Bronchial epithelial cell (primary cell): ENCODE measurements around the gene TM9SF4. TPM values are rescaled to one million over a fixed set of nuclear protein-coding genes. Genes with fewer than 3 reads are reported as not detected.

ENCODE experiments used
- DNase-seq: peaks from one replicate; pipeline ENCODE4 v3.0.0-alpha.2; 2010; ENCODE audit warnings: low read depth
- FAIRE-seq: peaks from 2 replicates; lab custom pipeline; 2011; peaks lifted over from hg19 to GRCh38; lab: Jason Lieb, UNC
- H3K27me3 ChIP-seq: 2 replicates; pipeline ENCODE4 v1.5.1; 2011; ENCODE audit warnings: low read length; ENCODE audit not compliant: control insufficient read depth, insufficient read depth
- H3K36me3 ChIP-seq: 2 replicates; pipeline ENCODE4 v1.5.1; 2011; ENCODE audit warnings: low read length; ENCODE audit not compliant: control insufficient read depth, insufficient read depth
- H3K4me3 ChIP-seq: 2 replicates; pipeline ENCODE4 v1.5.1; 2011; ENCODE audit warnings: mild to moderate bottlenecking, low read depth, low read length, control low read depth
- total RNA-seq: library from RNA; depleted of rRNA; stranded (reverse); fragments of >200 nt; gene quantifications from 2 replicates; pipeline ENCODE4 v1.2.1, GENCODE V29; 2014
- TF ChIP-seq, protein P1 (sequence below): IDR thresholded peaks from 2 replicates; pipeline ENCODE4 v1.5.1; 2011; ENCODE audit warnings: mild to moderate bottlenecking, moderate library complexity, low read length, control low read depth, inconsistent platforms; ENCODE audit not compliant: insufficient read depth, severe bottlenecking

Gene TM9SF4
- total RNA-seq, 1 donor from 2014 or later: 19.0 TPM

DNA sequence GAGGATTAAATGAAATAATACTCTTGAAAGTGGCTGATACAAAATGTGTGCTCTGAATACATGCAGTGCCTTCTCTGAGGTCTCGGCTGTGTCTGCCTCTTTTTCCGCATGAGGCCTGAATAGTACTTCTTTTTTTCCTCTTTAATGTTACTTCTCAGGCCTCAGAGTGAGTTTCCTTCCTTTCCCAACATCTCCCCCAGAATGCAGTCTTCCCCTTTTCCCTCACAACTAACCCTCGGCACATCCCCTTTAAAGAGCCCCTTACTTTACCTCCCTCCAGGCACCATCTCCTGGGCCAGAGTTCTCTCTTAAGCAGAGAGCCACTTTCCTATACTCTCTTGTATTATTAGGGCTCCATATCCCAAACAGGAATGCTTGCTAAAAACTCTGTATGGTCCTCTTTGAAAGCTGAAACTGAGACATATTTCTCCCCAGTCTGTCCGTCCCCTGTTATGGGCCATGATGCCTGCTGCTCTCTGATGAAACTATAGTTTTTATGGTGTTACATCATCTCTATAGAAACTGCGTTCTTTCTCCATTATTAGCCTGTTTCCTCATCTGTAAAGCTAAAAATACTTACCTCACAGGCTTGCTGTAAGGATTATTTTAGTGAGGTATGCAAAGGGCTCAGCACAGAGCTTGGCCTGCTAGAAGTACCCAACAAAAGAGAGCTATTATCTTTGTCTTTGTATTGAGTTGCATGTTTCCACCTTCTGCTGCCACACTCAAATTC lies 95.8 kb downstream of the TM9SF4 start:
- FAIRE-seq: no peak
- DNase-seq: peak; percentile 70
- Histone ChIP-seq H3K27me3 (no peaks in the 10 kb centered on the region), H3K4me3 (peak overlapping the region; percentile 90), H3K36me3 (peaks cover 9% of the 10 kb centered on the region)
- TF ChIP-seq, protein P1, sequence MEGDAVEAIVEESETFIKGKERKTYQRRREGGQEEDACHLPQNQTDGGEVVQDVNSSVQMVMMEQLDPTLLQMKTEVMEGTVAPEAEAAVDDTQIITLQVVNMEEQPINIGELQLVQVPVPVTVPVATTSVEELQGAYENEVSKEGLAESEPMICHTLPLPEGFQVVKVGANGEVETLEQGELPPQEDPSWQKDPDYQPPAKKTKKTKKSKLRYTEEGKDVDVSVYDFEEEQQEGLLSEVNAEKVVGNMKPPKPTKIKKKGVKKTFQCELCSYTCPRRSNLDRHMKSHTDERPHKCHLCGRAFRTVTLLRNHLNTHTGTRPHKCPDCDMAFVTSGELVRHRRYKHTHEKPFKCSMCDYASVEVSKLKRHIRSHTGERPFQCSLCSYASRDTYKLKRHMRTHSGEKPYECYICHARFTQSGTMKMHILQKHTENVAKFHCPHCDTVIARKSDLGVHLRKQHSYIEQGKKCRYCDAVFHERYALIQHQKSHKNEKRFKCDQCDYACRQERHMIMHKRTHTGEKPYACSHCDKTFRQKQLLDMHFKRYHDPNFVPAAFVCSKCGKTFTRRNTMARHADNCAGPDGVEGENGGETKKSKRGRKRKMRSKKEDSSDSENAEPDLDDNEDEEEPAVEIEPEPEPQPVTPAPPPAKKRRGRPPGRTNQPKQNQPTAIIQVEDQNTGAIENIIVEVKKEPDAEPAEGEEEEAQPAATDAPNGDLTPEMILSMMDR: no peak

DNA sequence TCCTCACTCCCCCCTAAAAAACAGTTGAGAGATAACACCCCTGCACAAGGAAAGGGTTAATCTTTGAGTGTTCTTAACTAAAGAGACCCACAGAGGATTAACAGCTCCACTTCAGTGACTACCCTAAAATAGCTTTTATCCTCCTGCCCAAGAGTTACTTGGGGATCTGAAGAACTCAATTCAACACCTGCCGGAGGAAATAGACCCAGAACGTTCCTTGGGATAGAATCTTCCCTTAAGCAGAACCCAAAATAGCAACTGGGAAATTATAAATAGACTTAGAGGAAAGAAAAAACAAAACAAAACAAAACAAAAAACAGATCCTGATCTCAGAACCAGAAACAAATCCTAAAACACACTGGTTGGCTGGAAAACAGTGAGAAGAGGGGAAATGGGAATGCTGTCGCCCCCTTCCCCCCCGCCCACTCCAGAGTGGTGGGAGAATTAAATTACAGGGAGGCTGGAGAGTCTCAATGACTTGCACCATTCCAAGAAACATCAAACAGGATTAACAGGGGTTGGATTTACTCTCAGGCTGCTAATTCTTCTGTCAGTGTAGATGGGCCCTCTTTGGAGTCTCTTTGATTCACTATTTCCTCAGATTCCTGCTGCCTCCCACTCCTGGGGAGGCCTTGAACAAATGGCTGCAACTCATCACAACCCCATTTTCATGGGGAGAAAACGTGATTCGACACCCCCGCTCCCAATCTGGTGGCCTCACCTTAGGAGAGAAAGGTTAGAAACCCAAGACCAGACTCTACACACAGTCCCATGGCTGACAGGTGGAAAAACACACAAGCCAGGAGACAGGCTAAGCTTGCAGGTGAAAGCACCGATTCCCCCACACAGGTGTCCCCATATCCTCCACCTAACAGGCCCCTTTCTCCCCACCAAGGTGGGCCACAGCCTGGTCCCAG lies 96.6 kb downstream of the TM9SF4 start:
- Histone ChIP-seq H3K4me3 (peak overlapping the region; percentile 90), H3K36me3 (peaks cover 9% of the 10 kb centered on the region), H3K27me3 (no peaks in the 10 kb centered on the region)
- TF ChIP-seq, protein P1: no peak
- DNase-seq: no peak
- FAIRE-seq: no peak

DNA sequence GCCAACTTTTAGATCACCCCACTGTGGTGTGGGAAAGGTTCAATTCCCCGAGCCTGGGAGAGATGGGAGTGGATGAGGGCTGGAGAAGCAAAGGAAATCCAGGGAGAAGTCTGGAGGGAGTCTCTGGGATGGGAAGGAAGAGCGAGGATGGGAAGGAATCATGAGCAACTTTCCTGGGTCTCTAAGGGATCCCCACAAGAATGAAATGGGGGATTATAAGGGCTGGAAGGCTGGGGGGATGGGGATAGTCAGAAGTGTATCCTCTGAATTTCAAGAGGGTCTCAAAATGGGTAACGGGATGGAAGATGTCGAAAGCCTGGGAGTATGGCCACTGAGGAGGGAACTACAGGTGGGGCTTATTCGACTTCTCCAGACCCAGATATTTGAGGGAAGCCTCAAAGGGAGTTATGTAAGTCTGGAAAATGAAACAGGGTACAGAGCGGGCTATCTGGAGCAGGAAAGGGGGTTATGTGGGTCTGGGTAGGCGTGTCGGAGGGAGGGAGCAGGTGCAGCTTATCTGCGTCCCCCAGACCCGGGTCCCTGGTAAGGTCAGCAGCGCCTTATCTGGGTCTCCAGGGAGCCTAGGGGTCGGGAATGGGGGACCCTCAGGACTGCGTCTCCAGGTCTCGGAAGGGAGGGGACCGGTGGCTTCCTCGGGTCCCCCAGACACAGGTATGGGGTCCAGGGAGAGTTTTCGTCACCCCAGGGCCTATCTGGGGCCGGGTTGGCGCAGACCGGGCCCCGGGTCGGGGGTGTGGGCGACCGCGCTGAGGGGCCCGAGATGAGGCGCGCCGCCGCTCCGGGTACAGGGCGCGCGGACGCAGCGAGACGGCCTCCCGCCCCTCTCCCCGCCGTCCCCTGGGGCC lies 97.5 kb downstream of the TM9SF4 start:
- H3K36me3 ChIP-seq: peaks cover 9% of the 10 kb centered on the region
- DNase-seq (no peak), FAIRE-seq (no peak)
- H3K27me3 ChIP-seq: no peaks in the 10 kb centered on the region
- TF ChIP-seq, protein P1: no peak
- peak overlapping the region; percentile 90 for H3K4me3 ChIP-seq

DNA sequence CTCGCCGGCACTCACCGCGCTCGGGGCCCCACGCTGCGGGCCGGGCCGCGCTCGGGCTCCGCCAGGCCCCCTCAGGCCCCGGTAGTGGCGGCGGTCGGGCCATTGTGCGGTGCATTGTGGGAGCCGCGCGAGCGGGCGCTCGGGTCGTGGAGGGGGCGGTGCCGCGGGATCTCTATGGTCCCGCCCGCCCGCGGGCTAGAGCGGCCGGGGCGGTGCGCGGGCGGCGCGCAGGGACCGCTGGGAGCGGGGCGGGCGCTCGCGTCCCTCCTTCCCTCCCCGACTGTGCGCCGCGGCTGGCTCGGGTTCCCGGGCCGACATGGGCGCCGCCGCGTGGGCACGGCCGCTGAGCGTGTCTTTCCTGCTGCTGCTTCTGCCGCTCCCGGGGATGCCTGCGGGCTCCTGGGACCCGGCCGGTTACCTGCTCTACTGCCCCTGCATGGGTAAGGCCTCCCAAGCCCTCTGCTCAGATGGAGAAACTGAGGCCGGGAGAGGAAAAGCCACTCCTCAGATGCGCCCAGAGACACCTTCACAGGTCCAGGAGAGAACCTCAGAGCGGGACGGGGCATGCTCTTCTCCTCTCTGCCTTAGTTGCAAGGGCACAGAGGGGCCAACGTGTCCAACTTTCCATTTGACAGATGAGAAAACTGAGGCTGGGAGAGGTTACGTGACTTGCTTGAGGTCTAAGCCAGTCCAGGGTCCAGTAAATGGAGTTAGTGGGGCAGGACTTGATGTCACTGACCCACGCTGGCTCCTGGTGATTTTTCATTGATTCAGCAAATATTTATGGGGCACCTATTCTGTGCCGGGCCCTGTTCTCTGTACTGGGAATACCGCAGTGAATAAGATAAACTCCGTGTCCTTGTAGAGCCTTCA lies 98.3 kb downstream of the TM9SF4 start, which contains the start of the genes PLAGL2 and POFUT1:
PLAGL2 (minus strand) TSS at position 118 of the 873 bp plus-strand sequence. CDS start 5,565 bp downstream, outside the sequence.
POFUT1 (plus strand) TSS at position 255 of the 873 bp plus-strand sequence; CDS start at position 317, 62 bp downstream.
- TF ChIP-seq, protein P1: peak; percentile 36
- no peaks in the 10 kb centered on the region for H3K27me3 ChIP-seq
- no peak for FAIRE-seq
- DNase-seq: peak; percentile 59
- H3K36me3 ChIP-seq: peaks cover 11% of the 10 kb centered on the region
- peak within 1 kb of the TSS; percentile 90 for H3K4me3 ChIP-seq
